Fibroblast of lung (primary cell): Measurements from ENCODE around the gene TTC23. TPM values are rescaled to one million over a fixed set of nuclear protein-coding genes. Genes with fewer than 3 reads are reported as not detected.

Experiments used
- DNase-seq, 2 donors: peaks; one replicate each; pipeline versions ENCODE4 v3.0.0 to v3.0.0-alpha.2; 2010; ENCODE audit warnings: low read depth in 2 of 2
- H2AFZ ChIP-seq: 2 replicates; pipeline ENCODE4 v1.5.1; 2012; ENCODE audit warnings: low read length, control low read depth, inconsistent platforms
- H3K27ac ChIP-seq: 2 replicates; pipeline ENCODE4 v1.5.1; 2011; ENCODE audit warnings: low read length, control low read depth; ENCODE audit not compliant: insufficient read depth
- H3K27me3 ChIP-seq: 2 replicates; pipeline ENCODE4 v1.5.1; 2011; ENCODE audit warnings: mild to moderate bottlenecking, low read length; ENCODE audit not compliant: control insufficient read depth, insufficient read depth
- H3K36me3 ChIP-seq: 2 replicates; pipeline ENCODE4 v1.5.1; 2011; ENCODE audit warnings: low read length; ENCODE audit not compliant: control insufficient read depth, insufficient read depth
- H3K4me1 ChIP-seq: 2 replicates; pipeline ENCODE4 v1.5.1; 2011; ENCODE audit warnings: low read length; ENCODE audit not compliant: control insufficient read depth, insufficient read depth; ENCODE audit errors: extremely low read depth
- H3K4me2 ChIP-seq: 2 replicates; pipeline ENCODE4 v1.5.1; 2011; ENCODE audit warnings: low read length, control low read depth; ENCODE audit not compliant: insufficient read depth; ENCODE audit errors: extremely low read depth
- H3K4me3 ChIP-seq, 4 experiments: fragments of 200-600 bp in 1 of 4; sonication (generic) in 1 of 4; replicated peaks in 1 of 4; 2 replicates each; pipeline ENCODE4 v1.5.1; 2011 to 2016; ENCODE audit warnings: low read length in 4 of 4, low read depth in 3 of 4, mild to moderate bottlenecking in 3 of 4, control low read depth in 2 of 4, inconsistent platforms in 1 of 4, mixed read lengths in 1 of 4; ENCODE audit not compliant: insufficient read depth in 1 of 4; ENCODE audit errors: control extremely low read depth in 1 of 4
- H3K79me2 ChIP-seq: 2 replicates; pipeline ENCODE4 v1.5.1; 2012; ENCODE audit warnings: mild to moderate bottlenecking, low read length, inconsistent platforms; ENCODE audit not compliant: control insufficient read depth, insufficient read depth
- H3K9ac ChIP-seq: 2 replicates; pipeline ENCODE4 v1.5.1; 2011; ENCODE audit warnings: mild to moderate bottlenecking, low read length, control low read depth; ENCODE audit not compliant: insufficient read depth
- H3K9me3 ChIP-seq: 2 replicates; pipeline ENCODE4 v1.5.1; 2012; ENCODE audit warnings: low read depth, low read length; ENCODE audit not compliant: control insufficient read depth, insufficient read depth
- H4K20me1 ChIP-seq: 2 replicates; pipeline ENCODE4 v1.5.1; 2011; ENCODE audit warnings: low read length; ENCODE audit not compliant: control insufficient read depth, insufficient read depth; ENCODE audit errors: extremely low read depth
- CTCF ChIP-seq, 2 donors: IDR thresholded peaks in 1 of 2; conservative IDR thresholded peaks in 1 of 2; 1 replicate in 1 of 2; 2 replicates in 1 of 2; pipeline ENCODE4 v1.5.1; 2011 to 2012; ENCODE audit warnings: low read length in 2 of 2, control low read depth in 1 of 2, inconsistent platforms in 1 of 2, low read depth in 1 of 2, mild to moderate bottlenecking in 1 of 2
- EZH2 ChIP-seq: IDR thresholded peaks from 2 replicates; pipeline ENCODE4 v1.5.1; 2012; ENCODE audit warnings: low read length, control low read depth, mild to moderate bottlenecking; ENCODE audit errors: missing control alignments
- polyA plus RNA-seq, 2 donors: library from polyadenylated mRNA; depleted of rRNA in 1 of 2; stranded (reverse) in 1 of 2; unstranded in 1 of 2; fragments of >200 nt; gene quantifications; 2 replicates each; pipeline ENCODE4 v1.2.1, GENCODE V29; 2011 to 2012; ENCODE audit warnings: missing spikeins in 1 of 2
- total RNA-seq: library from RNA; depleted of rRNA; stranded (reverse); fragments of >200 nt; gene quantifications from 2 replicates; pipeline ENCODE4 v1.2.1, GENCODE V29; 2014

The TTC23 gene
- total and polyA plus RNA-seq, 2 donors (not counting 1 experiment from before 2014, with no cell fraction given) = 3.5 to 30.4 TPM

DNA sequence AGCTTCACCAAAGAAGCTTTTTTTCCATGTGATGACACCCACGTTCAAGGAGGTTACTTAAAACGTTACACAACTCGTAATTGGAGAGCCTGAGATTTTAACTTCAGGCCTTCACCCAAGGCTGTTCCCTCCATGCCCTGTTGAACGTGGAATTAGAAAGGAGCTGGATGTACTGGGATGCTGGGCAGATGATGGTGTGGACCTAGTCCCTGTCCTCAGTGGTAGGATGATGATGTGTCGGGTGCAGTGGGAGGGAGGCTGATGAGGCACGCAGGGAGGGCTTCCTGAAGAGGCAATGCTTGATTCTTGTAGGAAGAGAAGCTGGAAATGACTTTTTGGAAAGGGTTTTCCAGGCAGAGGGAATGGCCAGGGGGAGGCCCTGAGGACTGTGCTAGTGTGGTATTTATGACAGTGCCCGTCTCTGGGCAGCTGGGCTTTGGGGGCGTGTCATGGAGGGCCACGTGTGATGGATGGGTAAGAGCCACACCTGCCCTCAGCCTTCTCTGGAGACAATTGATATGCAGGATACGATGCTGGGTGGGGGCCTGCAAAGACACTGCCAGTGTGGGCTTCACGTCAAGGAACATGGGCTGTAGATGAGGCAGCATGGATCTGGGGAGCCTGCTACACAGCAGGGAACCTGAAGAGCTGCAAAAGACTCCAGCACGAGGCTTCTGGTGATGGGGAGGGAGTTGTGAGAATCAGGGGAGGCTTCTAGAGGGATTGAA is 129.2 kb downstream of the TTC23 start:
- Histone ChIP-seq H3K4me3 (no peak overlapping the region), H3K27ac (no peak overlapping the region), H3K36me3 (no peaks in the 10 kb centered on the region), H3K27me3 (no peaks in the 10 kb centered on the region), H3K4me1 (peaks cover 18% of the 10 kb centered on the region), H3K9me3 (no peaks in the 10 kb centered on the region), H2AFZ (no peak overlapping the region), H4K20me1 (no peaks in the 10 kb centered on the region), H3K9ac (no peak overlapping the region), H3K4me2 (no peak overlapping the region), H3K79me2 (no peaks in the 10 kb centered on the region)
- DNase-seq = no peak
- no peak for TF ChIP-seq CTCF (conservative IDR thresholded peaks at IDR 0.05 in 1 of 2, IDR thresholded peaks at IDR 0.05 in 1 of 2; ENCODE audit: low read depth in 1 of 2, low read length in 2 of 2)

GRCh38 chr15:99118801-99119546 is 130.4 kb downstream of the TTC23 start:
- Histone ChIP-seq H3K36me3 (no peaks in the 10 kb centered on the region), H3K4me2 (no peak overlapping the region), H3K9me3 (no peaks in the 10 kb centered on the region), H4K20me1 (no peaks in the 10 kb centered on the region), H3K27ac (no peak overlapping the region), H3K9ac (no peak overlapping the region), H3K4me1 (peaks cover 9% of the 10 kb centered on the region), H3K79me2 (no peaks in the 10 kb centered on the region), H3K27me3 (no peaks in the 10 kb centered on the region), H2AFZ (no peak overlapping the region), H3K4me3 (no peak overlapping the region)
- DNase-seq = no peak
- no peak for TF ChIP-seq EZH2
- no peak for TF ChIP-seq CTCF (conservative IDR thresholded peaks at IDR 0.05 in 1 of 2, IDR thresholded peaks at IDR 0.05 in 1 of 2; ENCODE audit: low read depth in 1 of 2, low read length in 2 of 2)

DNA sequence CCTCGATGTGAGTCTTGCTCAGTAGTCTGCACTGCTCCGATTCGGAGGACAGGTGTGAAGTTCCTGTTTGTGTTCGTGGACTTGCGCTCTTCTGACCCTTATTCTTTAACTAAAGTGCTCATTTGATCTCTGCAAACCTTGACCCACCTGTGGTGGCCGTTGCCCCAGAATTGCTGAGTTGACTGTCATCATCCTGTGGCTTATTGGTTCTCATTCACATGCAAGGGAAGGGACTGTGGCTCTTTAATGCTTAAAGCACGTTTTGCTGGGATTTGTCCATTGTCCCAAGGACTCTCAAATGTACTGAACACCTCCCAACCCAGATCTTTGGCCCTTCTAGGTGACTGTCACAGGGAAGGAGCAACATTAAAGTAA is 131.1 kb downstream of the TTC23 start:
- no peaks in the 10 kb centered on the region for H3K27me3 ChIP-seq
- TF ChIP-seq CTCF (conservative IDR thresholded peaks at IDR 0.05 in 1 of 2, IDR thresholded peaks at IDR 0.05 in 1 of 2; ENCODE audit: low read depth in 1 of 2, low read length in 2 of 2) (no peak), EZH2 (no peak)
- no peaks in the 10 kb centered on the region for H3K79me2 ChIP-seq
- H3K36me3 ChIP-seq = no peaks in the 10 kb centered on the region
- DNase-seq = no peak
- H3K4me2 ChIP-seq = no peak overlapping the region
- no peak overlapping the region for H3K27ac ChIP-seq
- no peaks in the 10 kb centered on the region for H4K20me1 ChIP-seq
- no peaks in the 10 kb centered on the region for H3K9me3 ChIP-seq
- H2AFZ ChIP-seq = no peak overlapping the region
- H3K4me1 ChIP-seq = peaks cover 5% of the 10 kb centered on the region
- no peak overlapping the region for H3K9ac ChIP-seq
- H3K4me3 ChIP-seq = no peak overlapping the region
